Measurements from ENCODE around the gene MEGF10.
A peak's percentile ranks its signal among the peaks of the same experiment; 100 is the strongest.

Gene MEGF10

DNA sequence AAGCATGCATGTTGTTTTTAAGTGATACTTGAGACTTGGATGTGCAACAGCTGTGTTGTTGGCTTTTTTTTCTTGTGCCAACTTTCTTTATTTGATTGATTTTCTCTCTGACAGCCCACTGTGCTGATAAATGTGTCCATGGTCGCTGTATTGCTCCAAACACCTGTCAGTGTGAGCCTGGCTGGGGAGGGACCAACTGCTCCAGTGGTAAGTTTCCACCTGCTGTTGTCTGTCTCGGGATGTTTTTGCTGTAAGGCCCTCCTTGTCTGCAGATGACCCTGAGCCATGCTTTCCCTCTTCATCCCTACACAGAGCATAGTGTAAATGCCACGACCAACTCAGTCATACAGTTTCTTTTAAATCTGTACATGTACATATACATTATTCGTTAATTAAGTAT lies 79.2 kb downstream of the MEGF10 start:
- no peak for DNase-seq (ENCODE audit: low spot score)

DNA sequence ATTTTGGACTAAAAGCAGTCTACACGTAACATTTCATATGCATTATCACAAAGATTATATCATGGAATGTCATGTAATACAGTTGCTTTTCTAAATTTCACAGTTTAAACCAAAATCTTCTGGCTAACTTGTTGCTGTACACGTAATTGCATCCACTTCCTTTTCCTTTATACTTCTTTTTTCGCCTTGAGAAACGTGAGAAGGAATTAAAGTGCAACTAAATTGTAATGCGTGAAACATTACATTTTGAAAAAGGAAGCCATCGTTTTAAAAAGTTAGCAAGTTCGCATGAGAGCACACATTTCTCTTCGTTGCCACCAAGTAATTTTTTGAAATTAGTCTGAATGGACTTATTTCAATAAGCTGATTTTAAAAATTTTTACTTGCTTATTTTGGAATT lies 80.0 kb downstream of the MEGF10 start:
- DNase-seq (ENCODE audit: low spot score): no peak

DNA sequence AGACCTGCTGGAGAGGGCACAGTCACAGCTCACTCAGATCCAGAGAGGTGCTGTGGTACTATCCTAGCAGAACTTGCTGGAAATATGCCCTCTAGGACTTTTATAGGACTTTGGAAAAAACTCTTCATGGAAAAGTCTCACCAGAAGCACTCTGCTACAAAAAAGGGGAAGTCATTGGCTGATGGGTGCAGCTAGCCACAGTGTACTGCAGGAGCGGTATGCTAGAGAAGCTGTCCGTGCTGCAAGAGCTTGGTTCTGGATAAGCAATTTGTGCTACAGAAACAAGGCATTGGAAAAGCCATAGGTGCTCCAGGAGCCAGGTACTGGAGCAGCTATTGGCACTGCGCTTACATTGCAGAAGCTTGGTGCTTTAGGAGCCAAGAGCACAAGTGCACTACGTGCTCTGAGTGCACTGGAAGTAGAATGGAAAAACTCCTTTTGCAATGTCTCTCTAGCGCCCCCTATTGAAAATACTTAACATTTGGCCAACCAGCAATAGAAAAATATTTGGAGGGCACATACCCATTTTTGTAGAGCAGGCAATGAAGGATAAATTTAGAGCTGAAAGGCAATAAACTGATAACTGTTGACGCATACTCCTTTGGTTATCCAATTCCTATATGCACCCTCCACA lies 83.4 kb downstream of the MEGF10 start:
- no peak for DNase-seq (ENCODE audit: low spot score)

DNA sequence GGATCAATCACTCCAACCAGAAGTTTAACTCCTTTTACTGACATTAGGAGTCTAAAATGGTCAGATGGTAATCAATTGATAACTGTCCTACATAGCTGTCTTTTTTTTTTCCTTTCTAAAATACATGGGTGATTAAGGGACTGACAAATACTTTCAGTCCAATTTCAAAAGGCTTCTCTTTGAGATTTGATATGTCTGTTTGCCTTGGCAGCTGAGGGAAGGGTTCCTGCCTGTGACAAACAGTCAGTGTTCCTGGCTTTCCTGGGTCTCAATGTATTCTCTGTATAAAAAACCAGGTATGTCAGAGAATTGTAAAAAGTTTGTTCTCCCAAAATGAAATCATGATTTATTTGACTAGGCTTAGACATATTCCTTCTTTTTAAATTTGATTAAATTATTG lies 84.5 kb downstream of the MEGF10 start:
- no peak for DNase-seq (ENCODE audit: low spot score)

DNA sequence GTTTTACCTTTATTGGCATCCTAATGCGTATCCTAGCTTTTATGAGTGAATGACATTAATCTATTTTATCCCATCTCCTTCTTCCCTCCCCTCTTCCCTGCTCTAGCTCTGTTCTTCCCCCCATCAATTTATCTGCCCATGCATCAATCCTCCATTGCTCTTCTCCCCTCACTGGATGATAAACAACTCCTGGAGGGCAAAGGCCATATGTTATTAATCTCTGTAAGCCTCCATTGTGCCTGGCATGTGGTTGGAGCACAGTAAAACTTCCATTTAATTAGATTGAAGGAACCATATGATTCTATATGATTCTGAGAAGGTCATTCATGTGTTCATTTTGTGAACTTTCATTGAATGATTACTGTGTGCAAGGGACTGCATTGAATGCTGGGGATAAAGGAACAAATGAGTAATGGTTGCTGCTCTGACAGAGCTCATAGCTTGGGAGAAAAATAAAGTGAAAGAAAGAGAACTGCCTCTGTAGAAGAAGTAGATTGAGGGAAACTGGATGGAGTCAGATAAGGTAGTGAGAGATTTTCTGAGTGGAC lies 85.0 kb downstream of the MEGF10 start:
- no peak for DNase-seq (ENCODE audit: low spot score)

DNA sequence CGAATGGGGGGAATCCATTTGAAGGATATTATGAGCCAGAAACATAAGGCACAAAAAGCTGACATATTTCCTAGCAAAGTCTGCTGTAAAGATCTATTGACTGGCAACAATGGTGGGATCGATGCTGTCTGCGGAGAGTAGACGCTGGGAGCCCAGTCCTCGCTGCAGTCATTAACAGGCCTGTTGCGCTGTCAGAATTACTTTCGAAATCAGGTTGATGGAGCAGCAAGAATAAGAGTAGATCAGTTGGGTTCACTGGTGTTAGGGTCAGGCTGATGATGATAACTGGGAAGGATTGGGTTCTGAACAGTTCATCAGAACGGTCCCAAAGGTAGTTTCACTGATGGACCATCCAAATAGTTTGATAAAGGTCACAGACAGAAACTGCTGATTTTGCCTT lies 87.1 kb downstream of the MEGF10 start:
- no peak for DNase-seq (ENCODE audit: low spot score)

DNA sequence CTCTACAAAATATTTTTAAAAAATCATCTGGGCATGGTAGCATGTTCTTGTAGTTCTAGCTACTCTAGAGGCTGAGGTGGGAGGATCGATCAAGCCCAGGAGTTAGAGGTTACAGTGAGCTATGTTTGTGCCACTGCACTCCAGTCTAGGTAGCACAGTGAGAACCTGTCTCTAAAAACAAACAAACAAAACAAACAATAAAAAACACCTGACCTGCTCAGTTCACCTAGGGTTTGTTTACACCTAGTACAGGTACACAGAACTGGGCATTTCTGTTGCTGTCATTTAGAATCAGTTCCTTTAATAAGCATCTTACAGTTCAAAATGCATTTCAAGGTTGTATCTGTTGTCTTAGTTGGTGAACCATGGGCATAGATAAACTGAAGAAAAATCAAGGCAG lies 95.3 kb downstream of the MEGF10 start:
- no peak for DNase-seq (ENCODE audit: low spot score)

DNA sequence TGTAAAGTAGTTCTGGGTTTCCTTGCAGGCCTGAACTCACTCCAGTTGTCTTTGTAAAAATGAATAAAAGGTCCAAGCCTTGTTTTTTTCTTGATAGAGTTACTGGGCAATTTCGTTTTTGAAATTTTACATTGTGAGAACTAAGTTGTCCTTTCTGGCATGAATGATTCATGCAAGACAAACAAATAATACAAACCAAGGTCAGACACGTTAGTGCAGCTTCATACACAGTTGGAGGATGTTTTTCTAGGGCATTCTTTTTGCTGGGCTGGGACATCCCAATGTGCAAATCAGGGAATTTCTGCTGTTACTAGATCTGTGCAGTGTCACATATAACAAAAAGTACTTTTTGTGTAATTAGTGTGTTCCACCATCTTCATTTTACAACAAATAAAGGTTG lies 96.0 kb downstream of the MEGF10 start:
- no peak for DNase-seq (ENCODE audit: low spot score)

DNA sequence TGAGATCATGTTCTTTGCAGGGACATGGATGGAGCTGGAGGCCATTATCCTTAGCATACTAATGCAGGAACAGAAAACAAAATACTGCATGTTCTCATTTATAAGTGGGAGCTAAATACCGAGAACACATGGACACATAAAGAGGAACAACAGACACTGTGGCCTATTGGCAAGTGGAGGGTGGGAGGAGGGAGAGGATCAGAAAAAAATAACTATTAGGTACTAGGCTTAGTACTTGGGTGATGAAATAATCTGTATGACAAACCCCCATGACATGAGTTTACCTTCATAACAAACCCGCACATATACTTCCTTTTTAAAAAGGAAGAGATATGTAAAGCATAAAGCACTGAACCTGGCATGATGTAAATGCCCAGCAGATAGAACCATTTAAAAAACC lies 99.0 kb downstream of the MEGF10 start:
- no peak for DNase-seq (ENCODE audit: low spot score)

DNA sequence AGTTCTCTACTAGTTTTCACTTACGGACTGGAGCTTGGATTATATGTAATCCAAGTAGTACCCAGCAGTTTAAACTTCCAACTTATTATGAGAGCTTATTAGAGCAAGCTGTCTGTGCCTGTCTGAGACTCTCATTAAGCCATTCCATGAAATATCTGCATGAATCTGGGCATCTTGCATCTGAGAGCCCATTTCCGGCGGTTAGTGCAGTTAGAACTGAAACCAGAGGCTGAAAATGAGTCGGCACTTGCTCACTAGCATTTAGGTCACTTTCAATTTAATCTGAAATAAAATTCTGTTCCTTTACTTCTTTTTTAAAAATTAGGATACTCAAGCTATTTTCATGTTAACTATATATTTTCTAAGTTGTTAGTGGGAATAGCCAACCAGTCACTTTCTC lies 102.2 kb downstream of the MEGF10 start:
- no peak for DNase-seq (ENCODE audit: low spot score)

DNA sequence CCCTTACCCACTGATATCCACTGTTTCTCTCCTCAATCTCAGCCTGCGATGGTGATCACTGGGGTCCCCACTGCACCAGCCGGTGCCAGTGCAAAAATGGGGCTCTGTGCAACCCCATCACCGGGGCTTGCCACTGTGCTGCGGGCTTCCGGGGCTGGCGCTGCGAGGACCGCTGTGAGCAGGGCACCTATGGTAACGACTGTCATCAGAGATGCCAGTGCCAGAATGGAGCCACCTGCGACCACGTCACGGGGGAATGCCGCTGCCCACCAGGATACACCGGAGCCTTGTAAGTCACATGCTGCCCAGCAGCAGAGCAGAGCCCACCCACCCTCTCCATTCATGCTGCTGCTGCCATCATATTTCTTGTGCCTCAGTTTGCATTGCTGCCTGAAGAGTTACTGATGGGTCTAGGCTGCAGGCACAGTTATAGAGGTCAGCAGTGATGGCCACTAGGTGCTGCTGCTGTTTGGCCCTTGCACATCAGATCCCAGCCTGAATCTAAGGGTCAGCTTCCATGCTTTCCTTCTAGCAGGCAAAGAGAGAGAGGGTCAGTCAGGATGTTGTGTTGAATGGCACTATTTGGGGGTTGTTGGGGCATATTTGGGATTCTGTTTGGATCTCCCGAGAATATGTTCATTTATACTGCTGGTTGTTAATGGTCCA lies 106.0 kb downstream of the MEGF10 start:
- no peak for DNase-seq (ENCODE audit: low spot score)

DNA sequence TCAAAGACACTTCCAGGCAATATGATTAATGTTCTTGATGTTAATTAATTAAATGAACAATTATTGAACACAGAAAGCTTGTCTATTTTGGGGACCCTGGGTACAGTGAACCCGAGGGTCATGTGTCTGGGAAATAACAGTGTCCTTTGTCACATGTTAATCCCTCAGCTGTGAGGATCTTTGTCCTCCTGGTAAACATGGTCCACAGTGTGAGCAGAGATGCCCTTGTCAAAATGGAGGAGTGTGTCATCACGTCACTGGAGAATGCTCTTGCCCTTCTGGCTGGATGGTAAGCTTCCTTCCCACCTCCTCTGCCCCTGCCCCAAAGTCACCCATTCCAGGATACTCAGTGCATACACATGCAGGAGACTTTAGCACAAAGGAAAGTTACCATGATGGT lies 107.9 kb downstream of the MEGF10 start:
- no peak for DNase-seq (ENCODE audit: low spot score)

DNA sequence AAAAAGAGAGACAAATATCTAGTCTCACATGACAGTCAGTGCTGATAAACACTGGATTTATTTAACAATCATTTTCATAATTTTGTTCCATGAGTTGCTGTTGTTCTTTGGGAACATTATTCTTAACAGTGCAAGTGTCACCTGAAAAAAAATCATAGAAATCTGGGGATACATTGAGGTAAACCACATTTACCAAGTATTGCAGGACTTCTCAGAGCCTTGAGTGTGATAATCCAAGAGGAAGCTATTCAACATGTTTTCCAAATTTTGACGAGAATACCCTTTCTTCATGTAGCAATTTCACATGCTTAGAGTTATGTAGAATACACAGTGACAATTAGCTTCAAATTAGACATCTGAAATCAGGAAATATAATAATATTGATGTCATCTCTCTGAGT lies 108.5 kb downstream of the MEGF10 start:
- no peak for DNase-seq (ENCODE audit: low spot score)

DNA sequence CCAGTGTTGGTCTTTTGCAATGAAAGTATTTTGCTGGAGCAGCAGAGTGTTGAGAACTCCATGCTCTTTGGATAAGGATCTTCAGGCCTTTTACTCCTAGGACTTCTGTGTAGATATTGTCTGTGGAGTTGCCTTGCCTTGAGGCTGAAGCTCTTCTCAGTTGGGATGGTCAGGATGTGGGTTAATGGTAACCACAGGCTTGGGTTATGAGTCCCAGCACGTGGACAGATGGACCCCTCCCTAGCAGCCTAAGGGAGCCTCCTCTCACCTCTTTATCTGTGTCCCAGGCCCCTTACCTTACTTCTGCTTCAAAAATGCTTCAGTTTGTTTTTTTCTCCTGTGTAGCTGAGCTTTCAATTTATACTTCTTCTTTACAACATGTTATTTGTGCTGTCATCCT lies 109.9 kb downstream of the MEGF10 start:
- no peak for DNase-seq (ENCODE audit: low spot score)

DNA sequence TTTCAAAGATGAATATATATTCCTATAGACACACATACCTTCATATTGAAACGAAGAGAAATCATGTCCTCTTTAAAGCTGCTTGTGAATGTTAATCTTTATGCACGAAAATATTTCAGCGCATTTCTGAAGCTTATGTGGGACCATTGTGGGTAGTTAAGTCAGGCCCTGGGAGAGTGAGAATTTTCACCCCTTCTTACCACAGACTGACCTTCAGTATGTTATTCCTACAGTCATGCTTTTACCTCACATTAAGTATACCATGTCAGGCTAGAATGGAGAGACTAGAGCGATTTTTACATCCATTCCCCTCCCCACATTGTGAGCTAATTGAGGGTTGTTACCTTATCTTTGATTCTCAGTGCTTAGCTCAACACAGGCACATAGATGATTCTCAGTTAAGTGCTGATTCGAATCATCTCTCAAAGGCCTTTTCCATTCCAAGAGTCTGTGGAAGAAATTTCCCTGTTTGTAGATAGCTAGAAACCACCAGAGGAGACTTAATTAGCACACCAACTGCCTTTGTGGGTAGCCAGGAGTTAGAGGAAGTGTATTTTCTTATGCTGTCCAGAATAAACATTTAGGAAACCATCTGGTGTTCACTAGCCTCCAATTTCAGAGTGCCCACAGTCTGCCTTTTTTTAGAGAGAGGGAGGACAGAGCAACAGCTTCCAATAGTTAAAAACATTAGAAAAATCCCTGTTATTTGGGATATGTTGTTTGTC lies 110.5 kb downstream of the MEGF10 start:
- no peak for DNase-seq (ENCODE audit: low spot score)

DNA sequence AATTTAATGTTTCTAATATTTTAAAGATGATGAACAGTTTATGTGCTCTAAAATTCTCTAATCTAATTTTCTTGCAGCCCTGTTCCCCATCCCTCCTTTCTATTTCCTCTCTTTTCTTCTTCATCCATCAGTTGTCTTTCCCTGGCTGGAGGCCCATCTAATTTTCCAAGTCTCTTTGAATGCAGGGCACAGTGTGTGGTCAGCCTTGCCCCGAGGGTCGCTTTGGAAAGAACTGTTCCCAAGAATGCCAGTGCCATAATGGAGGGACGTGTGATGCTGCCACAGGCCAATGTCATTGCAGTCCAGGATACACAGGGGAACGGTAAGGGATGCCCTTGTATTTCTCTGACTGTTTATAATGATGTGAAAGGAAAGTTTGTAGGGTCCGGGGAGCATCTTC lies 111.8 kb downstream of the MEGF10 start:
- no peak for DNase-seq (ENCODE audit: low spot score)

DNA sequence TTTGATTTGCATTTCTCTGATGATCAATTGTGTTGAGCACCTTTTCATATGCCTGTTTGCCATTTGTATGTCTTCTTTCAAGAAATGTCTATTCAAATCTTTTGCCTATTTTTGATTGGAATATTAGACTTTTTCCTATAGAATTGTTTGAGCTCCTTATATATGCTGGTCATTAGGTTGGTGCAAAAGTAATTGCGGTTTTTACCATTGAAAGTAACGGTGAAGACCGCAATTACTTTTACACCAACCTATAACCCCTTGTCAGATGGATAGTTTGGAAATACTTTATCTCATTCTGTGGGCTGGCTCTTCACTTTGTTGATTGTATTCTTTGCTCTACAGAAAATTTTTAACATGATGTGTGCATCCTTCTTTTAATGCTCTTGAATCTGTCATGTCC lies 113.6 kb downstream of the MEGF10 start:
- no peak for DNase-seq (ENCODE audit: low spot score)

DNA sequence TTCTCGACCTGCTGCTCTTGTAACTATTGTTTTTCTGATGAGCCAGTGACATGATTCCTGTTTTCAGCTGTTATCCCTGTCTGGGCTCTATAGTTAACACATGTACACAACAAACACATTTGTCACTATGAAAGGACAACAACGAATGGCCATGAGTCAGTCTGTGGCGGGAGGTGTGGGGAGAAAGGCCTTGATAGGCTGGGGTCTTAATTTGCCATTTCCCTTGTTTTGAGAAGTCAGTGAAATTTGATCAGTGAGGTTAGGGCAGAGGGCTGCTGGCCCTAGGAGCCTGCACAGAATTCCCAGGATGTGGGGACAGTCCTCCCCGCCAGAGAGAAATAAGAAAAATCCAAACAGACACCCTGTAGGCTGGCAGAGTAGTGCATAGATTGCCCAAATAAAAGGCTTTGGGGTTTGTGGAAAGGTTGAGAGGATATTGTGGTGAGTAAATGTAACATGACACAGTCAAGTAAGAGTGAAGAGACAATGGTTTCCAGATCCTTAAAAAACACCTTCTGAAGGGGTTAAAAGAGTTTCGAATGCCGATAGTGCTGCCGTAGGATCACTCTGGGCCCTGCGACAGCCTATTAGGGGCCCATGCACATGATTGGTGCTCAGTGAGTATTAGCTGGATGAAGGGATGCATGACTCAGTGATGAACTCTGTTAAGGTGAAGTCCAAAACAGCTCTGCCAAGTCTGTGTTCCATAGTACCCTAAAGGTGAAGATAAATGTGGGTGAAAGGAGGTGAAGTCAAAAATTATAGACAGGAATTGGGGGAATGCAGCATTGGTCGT lies 115.9 kb downstream of the MEGF10 start:
- DNase-seq (ENCODE audit: low spot score): peak; percentile 53

DNA sequence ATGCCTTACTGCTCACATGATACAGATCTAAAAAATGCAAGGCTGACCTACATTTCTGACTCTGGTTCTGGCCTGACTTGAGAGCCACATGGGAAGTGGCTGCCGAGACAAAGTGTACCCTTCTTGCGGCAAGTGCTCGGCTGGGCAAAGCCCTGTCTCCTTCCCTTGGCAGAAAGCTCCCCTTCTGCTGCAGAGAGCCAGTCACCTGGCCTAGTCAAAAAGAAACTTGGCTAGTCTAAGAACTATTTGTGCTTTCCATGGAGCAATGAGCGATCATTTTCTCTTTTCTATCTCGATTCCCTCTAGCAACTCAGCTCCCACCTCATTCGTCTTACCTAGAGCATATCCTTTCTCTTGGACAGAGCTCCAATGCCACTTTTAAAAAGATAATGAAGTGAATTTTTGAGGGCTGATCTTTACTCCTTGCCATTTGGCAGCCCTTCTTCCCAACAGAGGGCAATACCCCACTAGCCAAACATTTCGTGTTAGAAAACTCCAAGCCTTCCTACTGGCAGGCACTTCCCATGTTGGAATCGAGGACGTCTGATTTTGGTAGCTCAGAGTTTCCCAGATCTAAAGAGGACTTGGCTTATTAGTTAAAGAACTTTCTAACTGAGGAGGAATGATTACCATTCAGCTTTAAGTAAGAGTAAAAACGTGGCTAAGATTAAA lies 118.8 kb downstream of the MEGF10 start:
- no peak for DNase-seq (ENCODE audit: low spot score)

DNA sequence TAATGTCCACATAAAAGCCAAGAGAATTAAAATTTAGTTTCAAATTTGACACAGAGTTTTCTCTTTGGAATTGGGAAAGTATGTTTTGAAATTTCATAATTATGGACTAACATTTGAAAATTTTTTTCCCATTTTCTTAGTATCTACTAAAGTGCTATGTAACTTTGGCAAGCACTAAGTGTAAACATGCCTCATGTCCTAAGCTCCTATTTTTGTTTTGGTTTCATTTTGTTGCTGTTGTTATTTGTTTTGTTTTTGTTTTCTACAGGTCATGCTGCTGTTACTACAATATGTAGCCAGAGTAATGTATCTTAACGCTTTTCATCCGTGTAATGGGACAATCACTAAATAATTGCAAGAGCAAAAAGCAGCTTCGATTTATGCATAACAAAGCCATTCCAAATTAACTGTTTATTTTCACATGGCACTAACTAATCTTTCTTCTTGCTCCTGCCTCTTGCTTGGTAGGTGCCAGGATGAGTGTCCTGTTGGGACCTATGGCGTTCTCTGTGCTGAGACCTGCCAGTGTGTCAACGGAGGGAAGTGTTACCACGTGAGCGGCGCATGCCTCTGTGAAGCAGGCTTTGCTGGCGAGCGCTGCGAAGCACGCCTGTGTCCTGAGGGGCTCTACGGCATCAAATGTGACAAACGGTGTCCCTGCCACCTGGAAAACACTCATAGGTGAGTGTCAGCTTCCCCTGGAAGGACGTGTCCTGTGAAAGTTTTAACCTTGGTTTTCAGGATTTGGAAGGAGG lies 119.5 kb downstream of the MEGF10 start:
- no peak for DNase-seq (ENCODE audit: low spot score)

DNA sequence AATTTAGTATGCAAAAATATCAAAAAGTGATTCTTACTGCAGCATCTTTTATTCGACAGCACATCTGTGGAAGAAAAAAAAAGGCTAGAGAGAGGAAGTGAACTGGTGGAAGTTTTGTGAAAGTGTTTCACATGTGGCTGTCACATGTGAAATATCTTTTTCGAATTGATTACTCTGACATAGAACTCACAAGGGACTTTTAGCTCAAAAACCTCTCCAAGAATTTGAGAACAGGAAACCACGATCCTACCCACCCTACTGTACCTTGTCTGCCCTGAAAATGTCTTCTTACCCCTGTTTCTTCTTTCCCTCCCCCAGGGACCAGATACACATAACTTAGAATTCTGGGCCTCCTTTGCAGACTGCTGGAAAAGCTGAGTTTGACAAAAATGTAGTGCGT lies 120.4 kb downstream of the MEGF10 start:
- DNase-seq (ENCODE audit: low spot score): no peak
